ENCODE measurements around the gene RALGPS1. TPM values are rescaled to one million over a fixed set of nuclear protein-coding genes. Genes with fewer than 3 reads are reported as not detected.
A peak's percentile ranks its signal among the peaks of the same experiment; 100 is the strongest.

RALGPS1 gene
- total and polyA plus RNA-seq, 2 of the 13 experiments (the other 11 are each of a cell fraction or from before 2014, with no cell fraction given) = 3.7 to 6.5 TPM

GRCh38 chr9:127214421-127215267 lies 300.1 kb downstream of the RALGPS1 start (continued):
- TF ChIP-seq ERF (CRISPR knock-in tag; IDR thresholded peaks at IDR 0.05) (no peak), ZNF652 (CRISPR knock-in tag; IDR thresholded peaks at IDR 0.05; ENCODE audit: borderline replicate concordance, low read depth) (no peak), ZNF230 (CRISPR knock-in tag; IDR thresholded peaks at IDR 0.05) (no peak), EED (CRISPR knock-in tag; IDR thresholded peaks at IDR 0.05) (no peak), SP5 (CRISPR knock-in tag; IDR thresholded peaks at IDR 0.05; ENCODE audit: borderline replicate concordance, low read depth) (0 out of 2 replicates have a peak, but pooled peaks have one; percentile 16), MLXIP (CRISPR knock-in tag; IDR thresholded peaks at IDR 0.05; ENCODE audit: borderline replicate concordance) (no peak), MXD4 (CRISPR knock-in tag; IDR thresholded peaks at IDR 0.05) (no peak), ETV6 (CRISPR knock-in tag; conservative IDR thresholded peaks at IDR 0.05) (no peak), SAP130 (CRISPR knock-in tag; IDR thresholded peaks at IDR 0.05; ENCODE audit: low read depth) (peak; percentile 42; the same call in 1 of the 2 replicates), TCF7L2 (IDR thresholded peaks at IDR 0.05; ENCODE audit: low read depth, low read length) (no peak), EEA1 (CRISPR knock-in tag; IDR thresholded peaks at IDR 0.05; ENCODE audit: borderline replicate concordance) (no peak), ZNF292 (CRISPR knock-in tag; IDR thresholded peaks at IDR 0.05; ENCODE audit: borderline replicate concordance, low read depth) (no peak), ZNF496 (CRISPR knock-in tag; IDR thresholded peaks at IDR 0.05; ENCODE audit: insufficient replicate concordance) (no peak), CHD4 (IDR thresholded peaks at IDR 0.05; ENCODE audit: borderline replicate concordance, low read length) (no peak), KLF11 (CRISPR knock-in tag; IDR thresholded peaks at IDR 0.05) (no peak), TBX2 (CRISPR knock-in tag; IDR thresholded peaks at IDR 0.05; ENCODE audit: borderline replicate concordance) (no peak), NFYB (CRISPR knock-in tag; IDR thresholded peaks at IDR 0.05) (no peak), ZC3H13 (CRISPR knock-in tag; IDR thresholded peaks at IDR 0.05) (no peak), CREB3 (CRISPR knock-in tag; IDR thresholded peaks at IDR 0.05) (no peak), ATF5 (CRISPR knock-in tag; IDR thresholded peaks at IDR 0.05; ENCODE audit: low read depth) (no peak), JUND (CRISPR knock-in tag; IDR thresholded peaks at IDR 0.05) (no peak), RARA (CRISPR knock-in tag; IDR thresholded peaks at IDR 0.05) (peak; percentile 16; the same call in 1 of the 2 replicates), PHF21A (CRISPR knock-in tag; IDR thresholded peaks at IDR 0.05) (no peak)
- TF ChIP-seq, protein P1, sequence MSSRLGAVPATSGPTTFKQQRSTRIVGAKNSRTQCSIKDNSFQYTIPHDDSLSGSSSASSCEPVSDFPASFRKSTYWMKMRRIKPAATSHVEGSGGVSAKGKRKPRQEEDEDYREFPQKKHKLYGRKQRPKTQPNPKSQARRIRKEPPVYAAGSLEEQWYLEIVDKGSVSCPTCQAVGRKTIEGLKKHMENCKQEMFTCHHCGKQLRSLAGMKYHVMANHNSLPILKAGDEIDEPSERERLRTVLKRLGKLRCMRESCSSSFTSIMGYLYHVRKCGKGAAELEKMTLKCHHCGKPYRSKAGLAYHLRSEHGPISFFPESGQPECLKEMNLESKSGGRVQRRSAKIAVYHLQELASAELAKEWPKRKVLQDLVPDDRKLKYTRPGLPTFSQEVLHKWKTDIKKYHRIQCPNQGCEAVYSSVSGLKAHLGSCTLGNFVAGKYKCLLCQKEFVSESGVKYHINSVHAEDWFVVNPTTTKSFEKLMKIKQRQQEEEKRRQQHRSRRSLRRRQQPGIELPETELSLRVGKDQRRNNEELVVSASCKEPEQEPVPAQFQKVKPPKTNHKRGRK (CRISPR knock-in tag; IDR thresholded peaks at IDR 0.05) = no peak

Data from HepG2 (cell line).